ENCODE results near the gene STAC. TPM values are rescaled to one million over a fixed set of nuclear protein-coding genes. Genes with fewer than 3 reads are reported as not detected.
"Not testable (repeated sequence)": the region's sequence is repeated elsewhere in the genome, so short reads cannot be mapped to it uniquely, and the experiment has no call there.

STAC gene
- total RNA-seq, 2 experiments from 2014 or later = 0.12 to 0.15 TPM

DNA sequence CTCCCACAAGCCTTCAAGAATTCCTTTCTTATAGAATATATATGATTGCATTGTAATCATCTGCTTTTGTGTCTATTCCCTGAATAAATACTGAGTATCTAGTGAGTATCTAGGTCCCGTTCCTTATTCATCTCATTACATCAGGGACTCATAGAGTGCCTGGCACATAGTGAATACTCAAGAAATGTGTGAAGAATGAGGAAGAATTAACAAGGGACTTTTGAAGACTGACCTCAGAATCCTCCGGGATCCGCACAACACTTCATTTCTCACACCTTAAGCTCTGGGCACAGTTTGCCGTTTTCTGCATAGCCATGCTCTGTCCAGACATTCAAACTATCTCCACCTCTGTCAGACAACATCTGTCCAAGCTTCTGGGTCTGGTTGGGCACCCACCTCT is 108.8 kb downstream of the STAC start:
- no peak for DNase-seq
- ChIA-PET POLR2A (no interaction called here), CTCF (no interaction called here)
- Mint-ChIP-seq H3K27ac (no peak overlapping the region), H3K36me3 (ENCODE audit: low read depth) (no peaks in the 10 kb centered on the region), H3K4me3 (no peak overlapping the region), H3K4me1 (no peaks in the 10 kb centered on the region), H3K27me3 (no peaks in the 10 kb centered on the region), H3K9me3 (no peaks in the 10 kb centered on the region)

DNA sequence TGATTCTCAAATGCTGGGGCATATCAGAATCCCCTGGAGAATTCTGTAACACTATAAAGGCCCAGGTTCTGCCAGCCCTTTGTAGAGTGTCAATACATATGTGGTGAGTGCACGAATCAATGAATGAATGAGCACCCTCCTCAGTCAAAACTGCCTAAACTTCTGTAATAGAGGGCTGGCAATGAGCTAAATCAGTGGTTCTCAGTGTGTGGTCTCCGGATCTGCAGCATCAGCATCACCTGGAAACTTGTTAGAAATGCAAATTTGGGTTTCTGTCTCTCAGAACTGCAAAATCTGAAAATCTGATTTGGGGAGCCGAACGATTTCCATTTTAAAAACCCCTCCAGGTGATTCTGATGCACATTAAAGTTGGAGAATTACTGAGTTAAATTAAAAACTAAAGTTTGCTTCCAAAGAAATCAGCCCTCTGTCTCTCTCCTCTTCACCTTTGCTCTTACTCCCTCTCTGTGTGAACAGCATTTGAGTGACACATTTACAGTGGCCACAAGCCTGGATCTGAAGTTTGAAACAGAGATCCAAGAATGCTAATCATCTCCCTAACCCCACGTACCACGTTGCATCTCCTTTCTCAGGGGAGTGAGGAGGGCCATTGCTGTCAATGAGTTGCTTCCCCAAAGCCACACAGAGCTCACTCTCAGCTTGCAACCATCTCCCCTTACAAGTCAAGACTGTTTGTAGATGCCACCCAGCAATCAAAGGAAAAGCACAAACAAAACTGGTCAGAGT is 109.5 kb downstream of the STAC start:
- Mint-ChIP-seq H3K4me1 (no peaks in the 10 kb centered on the region), H3K27ac (no peak overlapping the region), H3K27me3 (no peaks in the 10 kb centered on the region), H3K9me3 (no peaks in the 10 kb centered on the region), H3K4me3 (no peak overlapping the region), H3K36me3 (ENCODE audit: low read depth) (no peaks in the 10 kb centered on the region)
- no peak for DNase-seq
- CTCF ChIA-PET = no interaction called here
- POLR2A ChIA-PET = no interaction called here

DNA sequence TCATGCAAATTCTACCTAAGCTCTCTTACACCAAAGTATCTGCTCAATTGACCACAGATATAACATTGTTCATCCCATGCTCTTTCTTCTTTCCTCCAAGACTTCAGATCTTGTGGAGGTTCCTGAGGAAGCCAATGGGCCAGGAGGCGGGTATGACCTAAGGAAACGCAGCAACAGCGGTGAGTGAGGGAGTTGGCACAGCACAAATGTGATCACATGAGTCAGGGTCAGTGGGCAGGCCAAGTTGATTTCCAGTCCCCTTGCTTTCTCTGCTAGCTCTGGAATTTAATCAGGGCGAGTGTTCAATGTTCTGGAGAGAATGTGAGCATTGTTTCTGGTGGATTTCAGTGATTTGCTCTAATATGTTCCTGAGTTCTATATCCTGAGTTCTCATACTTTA is 112.7 kb downstream of the STAC start:
- no peak overlapping the region for H3K4me3 Mint-ChIP-seq
- H3K9me3 Mint-ChIP-seq = no peaks in the 10 kb centered on the region
- no peaks in the 10 kb centered on the region for H3K4me1 Mint-ChIP-seq
- no peaks in the 10 kb centered on the region for H3K36me3 Mint-ChIP-seq (ENCODE audit: low read depth)
- ChIA-PET CTCF (no interaction called here), POLR2A (no interaction called here)
- no peak for DNase-seq
- no peaks in the 10 kb centered on the region for H3K27me3 Mint-ChIP-seq
- H3K27ac Mint-ChIP-seq = no peak overlapping the region

DNA sequence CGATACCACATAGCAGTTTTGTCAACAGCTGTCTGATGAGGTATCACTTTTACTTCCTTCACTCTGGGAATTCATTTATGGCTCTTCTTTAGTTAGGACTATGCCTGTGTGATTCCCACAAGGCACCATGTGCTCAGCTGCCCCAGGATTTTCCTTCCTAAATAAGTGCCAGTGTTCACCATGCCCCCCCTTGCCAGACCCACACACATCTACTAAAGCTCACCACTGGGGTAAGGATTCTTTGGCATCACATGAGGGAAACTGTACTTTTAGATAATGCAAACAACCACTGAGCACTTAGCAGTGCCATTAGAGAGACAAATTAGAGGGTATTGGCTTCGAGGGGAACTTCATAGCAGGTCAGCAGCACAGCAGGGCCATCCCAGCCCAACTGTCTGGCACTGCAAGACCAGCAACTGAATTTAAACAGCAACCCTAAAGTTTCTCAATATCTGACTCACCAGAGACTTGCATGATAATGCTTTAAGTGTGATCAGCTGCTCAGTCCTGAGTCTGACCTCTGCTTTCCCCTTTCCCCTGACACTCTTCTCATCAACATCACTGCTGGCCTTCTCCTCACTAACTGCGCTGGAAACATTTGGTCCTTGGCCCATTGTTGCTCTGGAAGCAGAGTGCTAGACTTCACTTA is 114.3 kb downstream of the STAC start:
- H3K36me3 Mint-ChIP-seq (ENCODE audit: low read depth) = no peaks in the 10 kb centered on the region
- H3K4me1 Mint-ChIP-seq = no peaks in the 10 kb centered on the region
- CTCF ChIA-PET = no interaction called here
- no peak for DNase-seq
- H3K9me3 Mint-ChIP-seq = no peaks in the 10 kb centered on the region
- no peak overlapping the region for H3K27ac Mint-ChIP-seq
- H3K4me3 Mint-ChIP-seq = no peak overlapping the region
- no peaks in the 10 kb centered on the region for H3K27me3 Mint-ChIP-seq
- POLR2A ChIA-PET = no interaction called here

DNA sequence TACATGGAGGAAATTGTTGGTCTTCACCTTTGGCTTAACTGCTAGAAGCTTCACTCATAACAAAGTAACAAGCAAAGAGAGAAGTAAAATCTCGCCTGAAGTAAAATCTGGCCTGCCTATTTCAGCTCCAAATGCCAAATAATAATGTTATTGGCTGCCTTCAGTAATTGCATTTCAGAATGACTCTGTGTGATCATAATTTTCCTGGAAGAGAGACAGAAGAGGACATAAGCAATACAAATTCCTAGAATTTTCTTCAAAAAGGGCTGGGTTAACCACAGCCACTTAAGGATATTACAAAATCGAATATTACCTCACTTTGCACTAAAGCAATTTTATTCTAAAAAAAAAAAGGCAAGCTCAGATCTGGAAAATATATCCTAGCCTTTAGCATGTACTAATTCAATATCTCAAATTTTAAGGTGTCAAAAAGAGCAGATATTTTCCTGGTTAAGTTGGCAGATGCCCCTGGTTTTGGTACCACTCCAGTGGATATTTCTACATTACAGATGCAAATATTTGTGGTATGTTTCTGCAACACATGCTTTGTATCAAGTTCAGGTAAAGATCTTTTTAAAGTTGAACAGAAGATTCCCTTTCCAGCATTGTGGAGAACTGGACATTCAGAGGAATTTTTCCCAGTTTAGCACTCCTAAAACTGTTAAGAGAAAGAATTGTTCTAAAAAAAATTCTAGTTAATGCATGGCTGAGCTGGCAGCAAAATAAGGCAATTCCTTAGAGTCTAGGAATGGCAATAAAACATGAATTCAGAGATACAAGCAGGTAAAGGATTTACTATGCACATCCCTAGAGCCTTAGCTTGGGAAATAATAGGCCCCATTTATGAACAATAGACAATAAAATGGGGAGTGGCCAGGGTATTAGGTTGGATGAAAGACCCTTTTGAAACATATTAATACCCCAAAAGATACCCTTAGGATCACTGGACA is 116.7 kb downstream of the STAC start:
- Mint-ChIP-seq H3K27me3 (no peaks in the 10 kb centered on the region), H3K4me1 (no peaks in the 10 kb centered on the region), H3K9me3 (no peaks in the 10 kb centered on the region), H3K27ac (no peak overlapping the region), H3K4me3 (no peak overlapping the region), H3K36me3 (ENCODE audit: low read depth) (no peaks in the 10 kb centered on the region)
- DNase-seq = no peak
- CTCF ChIA-PET = no interaction called here
- POLR2A ChIA-PET = no interaction called here

DNA sequence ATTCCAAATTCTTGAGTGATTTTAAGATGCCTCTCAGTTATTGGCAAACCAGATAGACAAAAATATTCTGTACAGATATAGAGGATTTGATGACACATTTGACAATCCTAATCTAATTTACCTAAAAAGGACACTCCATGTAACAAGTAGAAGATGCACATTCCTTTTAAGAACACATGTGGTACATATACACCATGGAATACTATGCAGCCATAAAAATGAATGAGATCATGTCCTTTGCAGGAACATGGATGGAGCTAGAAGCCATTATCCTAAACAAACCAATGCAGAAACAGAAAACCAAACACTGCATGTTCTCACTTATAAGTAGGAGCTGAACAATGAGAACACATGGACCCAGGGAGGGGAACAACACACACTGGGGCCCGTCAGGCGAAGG is 119.7 kb downstream of the STAC start:
- POLR2A ChIA-PET; H3K27me3 Mint-ChIP-seq; DNase-seq; H3K4me1 Mint-ChIP-seq; H3K4me3 Mint-ChIP-seq; H3K27ac Mint-ChIP-seq; H3K36me3 Mint-ChIP-seq (ENCODE audit: low read depth); H3K9me3 Mint-ChIP-seq: not testable (repeated sequence)
- CTCF ChIA-PET = interaction anchor here (1.4 kb wide), 1 partner anchor 15 kb away, joined by 3 read pairs; no protein-coding TSS in a partner anchor

DNA sequence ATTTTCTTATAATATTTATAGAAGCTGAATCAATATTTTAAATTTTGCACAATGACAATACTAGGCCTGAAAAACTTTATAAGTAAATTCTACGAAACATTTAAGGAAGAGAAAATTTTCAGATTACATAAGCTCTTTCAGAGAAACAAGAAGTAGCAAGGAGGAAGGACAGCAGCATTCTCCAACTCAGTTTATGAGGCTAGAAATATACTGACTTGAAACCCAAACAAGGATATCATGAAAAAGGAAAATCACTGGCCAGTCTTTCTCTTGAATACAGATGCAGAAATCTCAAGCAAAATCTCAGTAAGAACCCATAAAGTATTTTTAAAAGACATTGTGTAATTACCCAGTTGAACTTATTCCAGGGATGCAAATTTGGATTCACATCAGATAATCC is 121.3 kb downstream of the STAC start:
- H3K4me3 Mint-ChIP-seq = no peak overlapping the region
- H3K4me1 Mint-ChIP-seq = no peaks in the 10 kb centered on the region
- no peak overlapping the region for H3K27ac Mint-ChIP-seq
- no peaks in the 10 kb centered on the region for H3K9me3 Mint-ChIP-seq
- POLR2A ChIA-PET = no interaction called here
- CTCF ChIA-PET = interaction anchor here (1.2 to 1.4 kb wide), 2 partner anchors 10 to 17 kb away, joined by 3 read pairs; no protein-coding TSS in a partner anchor
- DNase-seq = no peak
- no peaks in the 10 kb centered on the region for H3K36me3 Mint-ChIP-seq (ENCODE audit: low read depth)
- peaks cover 2% of the 10 kb centered on the region for H3K27me3 Mint-ChIP-seq

DNA sequence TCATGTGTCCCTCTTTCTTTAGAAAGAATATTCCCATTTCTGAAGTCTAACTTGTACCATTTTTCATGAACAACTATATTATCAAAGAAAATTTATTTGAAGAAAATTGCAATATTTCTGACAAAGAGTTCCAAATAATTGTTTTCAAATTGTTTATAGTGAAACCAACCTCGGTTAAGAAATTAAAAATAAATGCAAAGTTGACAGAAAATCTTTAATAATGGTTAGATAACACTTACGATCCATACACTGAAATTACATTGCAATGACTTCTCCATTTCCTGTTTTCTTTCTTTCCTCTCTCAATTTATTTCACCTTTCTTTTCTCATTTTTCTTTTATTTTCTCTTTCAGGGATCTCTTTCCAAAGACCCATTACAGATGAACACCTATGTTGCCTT is 125.1 kb downstream of the STAC start:
- CTCF ChIA-PET = no interaction called here
- H3K9me3 Mint-ChIP-seq = no peaks in the 10 kb centered on the region
- H3K27me3 Mint-ChIP-seq = peaks cover 2% of the 10 kb centered on the region
- no peaks in the 10 kb centered on the region for H3K36me3 Mint-ChIP-seq (ENCODE audit: low read depth)
- H3K4me1 Mint-ChIP-seq = no peaks in the 10 kb centered on the region
- no peak for DNase-seq
- no peak overlapping the region for H3K4me3 Mint-ChIP-seq
- POLR2A ChIA-PET = no interaction called here
- no peak overlapping the region for H3K27ac Mint-ChIP-seq

DNA sequence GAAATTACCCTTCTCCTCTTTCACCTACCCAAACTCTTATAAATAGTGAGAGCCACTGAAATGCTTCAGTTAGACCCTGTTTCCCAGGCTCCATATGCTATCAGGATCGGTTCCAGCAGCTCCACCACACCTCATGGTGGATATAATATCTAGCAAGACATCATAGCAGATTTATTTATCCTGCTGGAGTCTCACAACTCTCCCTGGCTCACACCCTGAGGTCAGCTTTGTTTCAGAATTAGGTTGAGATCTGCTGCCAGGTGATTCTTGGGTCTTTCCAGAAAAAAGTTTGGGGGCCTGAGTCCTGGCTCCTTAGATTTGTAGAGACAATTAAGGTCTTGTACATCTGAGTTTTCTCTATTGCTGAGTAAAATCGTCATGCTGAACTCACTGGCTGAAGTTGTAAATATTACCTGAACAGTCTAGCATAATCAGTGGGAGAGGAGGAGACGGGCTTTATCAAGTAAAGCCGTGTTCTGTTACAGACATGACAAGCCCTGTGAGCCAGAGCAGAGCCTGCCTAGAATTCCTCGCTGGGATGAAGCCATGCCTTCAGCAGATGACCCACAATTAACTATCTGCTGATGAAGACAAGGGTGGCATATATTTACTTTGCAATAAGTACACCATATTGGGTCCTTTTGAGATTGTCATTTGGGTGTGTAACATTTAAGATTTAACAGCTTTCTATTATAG is 131.6 kb downstream of the STAC start:
- Mint-ChIP-seq H3K4me3 (no peak overlapping the region), H3K27me3 (no peaks in the 10 kb centered on the region), H3K36me3 (ENCODE audit: low read depth) (no peaks in the 10 kb centered on the region), H3K27ac (no peak overlapping the region), H3K9me3 (no peaks in the 10 kb centered on the region), H3K4me1 (no peaks in the 10 kb centered on the region)
- ChIA-PET POLR2A (no interaction called here), CTCF (no interaction called here)
- DNase-seq = no peak

DNA sequence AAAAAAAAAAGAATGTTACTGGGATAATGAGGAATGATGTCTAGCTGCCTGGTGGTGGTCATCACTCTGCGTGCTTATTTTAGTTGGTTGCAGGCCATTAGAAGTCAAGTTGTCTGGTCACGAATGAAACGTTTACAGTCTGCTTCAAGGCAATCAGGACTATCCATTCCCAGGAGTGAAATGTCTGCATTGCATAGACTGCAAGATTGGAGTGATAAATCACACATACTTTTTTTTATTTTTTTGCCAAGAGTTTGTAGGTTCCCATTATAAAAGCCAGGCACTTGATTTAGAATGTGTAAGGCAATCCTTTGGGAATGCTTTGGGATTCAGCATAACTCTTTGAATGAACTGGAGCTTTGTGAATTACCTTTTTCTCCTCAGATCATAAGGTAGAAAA is 132.3 kb downstream of the STAC start:
- no peaks in the 10 kb centered on the region for H3K27me3 Mint-ChIP-seq
- no peaks in the 10 kb centered on the region for H3K4me1 Mint-ChIP-seq
- H3K36me3 Mint-ChIP-seq (ENCODE audit: low read depth) = no peaks in the 10 kb centered on the region
- ChIA-PET CTCF (no interaction called here), POLR2A (interaction anchor here (0.6 kb wide), 1 partner anchor 181 kb away, joined by 6 read pairs; no protein-coding TSS in a partner anchor)
- H3K27ac Mint-ChIP-seq = no peak overlapping the region
- DNase-seq = no peak
- H3K9me3 Mint-ChIP-seq = no peaks in the 10 kb centered on the region
- no peak overlapping the region for H3K4me3 Mint-ChIP-seq

DNA sequence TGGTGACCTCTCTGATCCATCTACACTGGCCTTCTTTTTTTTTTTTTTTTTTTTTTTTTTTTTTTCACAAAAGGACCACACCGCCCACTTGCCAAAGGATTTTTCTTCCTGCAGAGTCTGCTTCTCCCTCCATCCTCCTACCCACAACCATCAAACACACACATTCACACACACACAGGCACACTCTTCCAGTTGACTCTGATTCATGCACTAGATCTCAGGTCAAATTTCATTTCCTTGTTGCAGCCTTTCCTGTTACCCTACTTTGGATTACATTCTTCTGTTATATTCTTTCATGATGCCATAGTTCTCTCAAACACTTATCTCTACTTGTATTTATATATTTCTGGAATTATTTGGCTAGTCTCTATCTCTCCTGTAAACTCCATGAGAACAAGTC is 133.9 kb downstream of the STAC start:
- H3K4me3 Mint-ChIP-seq = no peak overlapping the region
- ChIA-PET CTCF (no interaction called here), POLR2A (no interaction called here)
- no peak for DNase-seq
- H3K27me3 Mint-ChIP-seq = no peaks in the 10 kb centered on the region
- H3K27ac Mint-ChIP-seq = no peak overlapping the region
- H3K4me1 Mint-ChIP-seq = no peaks in the 10 kb centered on the region
- H3K36me3 Mint-ChIP-seq (ENCODE audit: low read depth) = no peaks in the 10 kb centered on the region
- no peaks in the 10 kb centered on the region for H3K9me3 Mint-ChIP-seq

DNA sequence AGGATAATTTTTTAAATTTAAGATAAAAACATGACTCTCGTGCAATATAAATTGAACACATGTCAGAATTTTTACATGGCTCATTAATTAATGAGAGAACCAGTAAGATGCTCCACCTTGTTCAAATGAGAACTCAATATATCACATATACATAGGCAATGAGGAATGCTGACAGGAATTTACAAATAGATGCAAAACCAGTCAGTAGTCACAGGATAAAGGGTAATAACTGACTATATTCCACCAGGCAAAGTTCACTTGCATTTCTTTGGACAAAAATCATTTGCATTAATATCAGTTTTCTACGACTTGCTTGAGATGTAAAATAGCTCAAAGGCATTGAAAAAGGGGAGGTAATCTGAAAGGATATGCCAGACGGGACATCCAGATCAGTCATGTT is 139.4 kb downstream of the STAC start:
- no peaks in the 10 kb centered on the region for H3K9me3 Mint-ChIP-seq
- H3K4me1 Mint-ChIP-seq = no peaks in the 10 kb centered on the region
- POLR2A ChIA-PET = no interaction called here
- no peak overlapping the region for H3K4me3 Mint-ChIP-seq
- H3K27ac Mint-ChIP-seq = no peak overlapping the region
- H3K36me3 Mint-ChIP-seq (ENCODE audit: low read depth) = no peaks in the 10 kb centered on the region
- no peaks in the 10 kb centered on the region for H3K27me3 Mint-ChIP-seq
- no peak for DNase-seq
- CTCF ChIA-PET = no interaction called here
